Activated T-helper 9 cell treated with anti-CD3 and anti-CD28 coated beads, Interleukin-2, amount 50 U/mL, for 16 hours (primary cell): ENCODE data around the gene E2F2.

Experiments
- DNase-seq: peaks from one replicate; pipeline ENCODE4 v3.0.0-alpha.2; 2020; ENCODE audit warnings: low read depth

E2F2 gene

DNA sequence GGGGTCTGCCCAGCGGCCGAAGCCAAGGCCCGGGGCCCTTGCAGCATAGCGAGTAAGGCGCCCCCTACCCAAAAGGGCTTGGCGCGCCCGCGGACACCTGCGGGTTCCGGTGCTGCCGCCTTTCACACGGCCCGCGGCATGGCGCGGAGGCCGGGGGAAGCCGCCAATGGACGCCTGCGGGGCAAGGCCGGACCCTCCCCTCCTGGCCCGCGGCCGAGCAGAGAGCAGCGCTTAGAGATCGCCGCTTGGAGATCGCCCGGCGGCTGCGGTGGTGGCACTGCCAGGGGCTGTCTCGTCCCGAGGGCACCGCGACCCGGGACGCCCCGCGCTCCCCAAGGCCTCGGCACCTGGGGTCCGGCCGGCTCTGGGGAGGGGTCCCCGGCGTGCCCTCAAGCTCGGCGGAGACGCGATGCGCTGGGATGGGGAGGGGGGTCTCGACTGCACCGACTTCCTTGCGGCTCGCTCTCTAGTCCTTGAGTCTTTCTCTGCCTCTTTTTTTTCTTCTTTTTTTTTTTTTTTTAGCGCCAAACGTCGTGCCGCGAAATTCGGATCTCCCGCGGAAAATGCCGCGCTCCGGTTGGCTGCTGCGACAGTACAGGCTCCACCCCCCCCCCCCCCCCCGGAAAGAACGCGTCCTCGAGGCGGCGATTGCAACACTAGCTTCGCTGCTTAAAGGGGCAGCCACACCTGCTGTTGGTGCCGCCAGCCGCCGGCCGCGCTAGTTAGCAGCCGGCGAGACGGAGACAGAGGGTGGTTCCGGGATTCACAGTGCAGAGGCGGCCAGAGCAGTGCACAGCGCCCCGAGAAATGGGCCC, at the start of gene E2F2:
E2F2 (minus strand) TSS at position 487 of the 815 bp plus-strand sequence; CDS start at position 47, 440 bp downstream.
- DNase-seq, result peak; percentile 71

DNA sequence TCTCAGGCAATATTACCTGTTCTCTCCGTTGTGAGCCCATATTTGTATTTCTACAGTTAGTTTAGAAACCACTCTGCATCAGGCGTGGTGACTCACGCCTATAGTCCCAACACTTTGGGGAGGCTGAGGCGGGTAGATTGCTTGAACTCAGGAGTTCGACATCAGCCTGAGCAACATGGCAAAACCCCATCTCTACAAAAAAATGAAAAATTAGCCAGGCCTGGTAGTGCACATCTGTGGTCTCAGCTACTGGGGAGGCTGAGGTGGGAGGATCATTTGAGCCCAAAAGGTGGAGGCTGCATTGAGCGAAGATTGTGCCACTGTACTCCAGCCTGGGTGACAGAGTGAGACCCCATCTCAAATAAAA, 47.9 kb upstream of the E2F2 start:
- DNase-seq, result no peak

GRCh38 chr1:23578311-23578996, 47.4 kb upstream of the E2F2 start:
- no peak for DNase-seq

- DNase-seq, result no peak
These were observed 46.3 kb upstream of the E2F2 start for GRCh38 chr1:23577056-23578004.

GRCh38 chr1:23576338-23577055, 45.5 kb upstream of the E2F2 start:
- no peak for DNase-seq

GRCh38 chr1:23575226-23575810, 44.3 kb upstream of the E2F2 start:
- no peak for DNase-seq

DNA sequence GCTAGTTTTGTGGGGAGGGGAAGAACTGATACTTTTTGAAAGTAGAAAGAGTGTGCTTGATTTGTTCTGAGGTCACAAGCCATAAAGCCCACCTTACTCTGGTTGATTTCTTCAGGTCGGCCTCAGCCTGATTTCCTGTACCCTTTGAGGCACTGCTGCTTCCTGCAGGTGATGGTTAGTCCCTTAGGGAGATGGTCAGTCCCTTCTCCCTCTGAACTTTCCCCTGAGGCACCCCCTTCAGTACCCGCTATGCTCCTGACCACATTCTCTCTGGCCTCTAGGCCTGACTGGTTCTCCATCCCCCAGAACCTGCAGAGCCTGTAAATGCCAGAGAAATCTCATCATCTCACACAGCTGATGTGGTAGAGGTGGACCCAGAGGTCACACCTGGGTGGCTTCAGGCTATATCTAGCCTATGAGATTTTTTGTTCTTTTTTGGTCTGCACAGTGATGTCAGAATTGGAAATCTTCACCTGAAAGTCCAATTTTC, 43.3 kb upstream of the E2F2 start:
- no peak for DNase-seq

- DNase-seq, result no peak
These were observed 42.6 kb upstream of the E2F2 start for GRCh38 chr1:23573574-23574182.

GRCh38 chr1:23571465-23571864, 40.4 kb upstream of the E2F2 start:
- DNase-seq, result no peak

- DNase-seq, result no peak
These were observed 39.1 kb upstream of the E2F2 start for GRCh38 chr1:23570001-23570691.

DNA sequence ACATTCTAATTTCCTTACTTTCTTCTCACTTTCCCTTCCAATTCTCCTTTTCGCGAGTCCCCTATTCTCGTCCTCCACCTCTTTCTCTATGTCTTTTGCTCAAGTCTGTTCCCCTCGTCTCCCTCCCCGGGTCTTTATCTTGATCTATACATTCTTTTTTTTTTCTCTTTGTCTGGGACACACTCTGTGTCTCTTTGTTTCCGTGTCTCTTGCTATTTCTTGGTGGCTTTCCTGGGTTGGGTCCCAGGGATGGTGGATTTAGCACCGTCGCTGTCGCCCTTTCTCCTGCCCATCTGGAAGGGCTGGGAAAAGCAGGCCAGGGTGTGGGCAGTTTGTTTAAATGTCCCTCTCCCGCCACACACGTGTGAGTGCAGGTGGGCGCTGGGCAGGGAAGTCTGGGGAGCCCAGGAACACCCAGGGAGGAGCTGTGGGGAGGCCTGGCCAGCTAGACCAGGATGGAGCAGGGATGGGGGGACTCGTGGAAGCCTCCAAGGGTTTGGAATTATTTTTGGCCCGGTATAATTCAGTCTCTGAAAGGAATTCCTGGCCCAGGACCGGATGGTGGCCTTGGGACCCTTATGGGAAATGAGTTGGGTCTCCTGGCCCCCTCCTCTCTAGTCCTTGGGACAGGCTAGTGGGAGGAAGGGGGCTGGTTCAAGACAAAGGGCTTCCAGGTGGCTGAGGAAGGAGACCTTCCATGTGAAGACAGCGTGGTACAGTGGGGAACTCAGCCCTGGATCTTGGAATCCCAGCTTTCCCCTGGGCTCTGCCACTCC, 37.8 kb upstream of the E2F2 start:
- no peak for DNase-seq

GRCh38 chr1:23567996-23568607, 37.1 kb upstream of the E2F2 start:
- no peak for DNase-seq

DNA sequence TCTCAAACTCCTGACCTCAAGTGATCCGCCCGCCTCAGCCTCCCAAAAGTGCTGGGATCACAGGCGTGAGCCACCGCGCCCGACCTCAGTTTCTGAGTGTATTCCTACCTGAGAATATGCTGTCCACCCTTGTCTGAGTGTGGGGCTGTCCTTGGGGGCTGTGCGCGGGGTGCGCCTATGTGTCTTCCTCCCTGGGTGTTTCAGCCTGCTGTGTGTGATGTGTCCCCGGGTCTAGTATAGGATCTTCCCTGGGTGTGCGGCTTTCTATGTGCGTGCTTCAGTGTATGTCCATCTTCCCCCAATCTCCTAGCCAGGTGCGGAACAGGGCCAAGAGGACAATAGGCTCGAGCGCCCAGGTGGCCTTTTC, 36.6 kb upstream of the E2F2 start:
- no peak for DNase-seq

DNA sequence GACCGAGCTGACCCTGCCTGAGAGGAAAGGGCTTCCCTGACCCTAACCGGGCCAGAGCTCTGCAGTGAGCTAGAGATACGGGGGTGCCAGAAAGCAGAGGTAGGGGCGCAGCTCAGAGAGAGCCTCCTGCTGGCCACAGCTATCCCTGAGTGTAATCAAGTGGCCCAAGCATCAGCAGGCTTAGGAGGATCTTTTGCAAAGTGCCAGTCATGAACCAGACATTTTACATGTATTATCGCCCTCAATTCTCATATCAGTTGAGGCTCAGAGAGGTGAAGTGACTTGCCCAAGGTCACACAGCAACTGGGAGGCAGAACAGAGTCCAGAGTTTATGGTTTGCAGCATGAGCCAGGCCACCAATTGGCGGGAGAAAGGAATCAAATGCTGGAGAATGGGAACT, 35.3 kb upstream of the E2F2 start:
- DNase-seq, result no peak

DNA sequence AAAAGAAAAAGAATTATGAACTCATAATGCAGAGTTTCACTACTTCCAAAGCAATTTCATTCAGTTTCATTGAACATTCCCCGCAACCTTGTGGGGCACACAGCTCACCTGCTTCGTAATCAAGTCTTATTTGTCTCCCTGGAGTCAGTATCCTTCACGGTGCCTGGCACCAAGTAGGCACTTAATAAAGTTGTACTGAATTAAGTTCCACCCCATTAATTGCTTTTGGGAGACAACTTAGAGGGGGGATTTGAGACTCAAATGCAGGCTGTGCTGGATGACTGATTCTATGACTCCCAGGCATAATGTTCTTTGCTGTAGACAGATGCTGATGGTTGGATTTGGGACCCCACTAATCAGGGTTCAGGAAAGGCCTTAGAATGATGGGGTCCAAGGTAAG, 34.7 kb upstream of the E2F2 start:
- DNase-seq, result no peak

GRCh38 chr1:23564529-23565122, 33.6 kb upstream of the E2F2 start:
- DNase-seq, result no peak

- no peak for DNase-seq
These were observed 32.8 kb upstream of the E2F2 start for GRCh38 chr1:23563755-23564374.

GRCh38 chr1:23563003-23563402, 32.0 kb upstream of the E2F2 start:
- no peak for DNase-seq
